ENCODE measurements around the gene BCAS3. TPM values are rescaled to one million over a fixed set of nuclear protein-coding genes. Genes with fewer than 3 reads are reported as not detected.

Gene BCAS3
- total and polyA plus RNA-seq, 4 donors = 5.8 to 24.6 (median 10.1) TPM

DNA sequence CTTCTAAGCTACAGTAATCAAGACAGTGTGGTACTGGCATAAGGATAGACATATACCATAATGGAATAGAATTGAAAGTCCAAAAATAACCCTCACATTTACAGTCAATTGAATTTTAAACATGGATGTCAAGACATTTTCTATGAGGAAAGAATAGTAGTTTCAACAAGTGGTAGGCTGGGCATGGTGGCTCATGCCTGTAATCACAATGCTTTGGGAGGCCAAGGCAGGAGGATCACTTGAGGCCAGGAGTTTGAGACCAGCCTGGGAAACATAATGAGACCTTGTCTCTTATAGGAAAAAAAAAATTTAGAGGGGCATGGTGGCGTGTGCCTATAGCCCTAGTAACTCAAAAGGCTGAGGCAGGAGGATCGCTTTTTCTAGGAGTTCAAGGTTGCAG, 599.2 kb downstream of the BCAS3 start:
- Histone ChIP-seq H3K4me1 (ENCODE audit: control insufficient read depth in 4 of 4, insufficient read depth in 4 of 4, low read length in 3 of 4) (no peaks in the 10 kb centered on the region), H3K27me3 (ENCODE audit: control insufficient read depth in 4 of 4, insufficient read depth in 4 of 4, low read length in 3 of 4) (no peaks in the 10 kb centered on the region), H3K9ac (ENCODE audit: low read depth in 1 of 2, low read length in 2 of 2) (no peak overlapping the region), H3K36me3 (ENCODE audit: control insufficient read depth in 4 of 4, insufficient read depth in 3 of 4, low read depth in 1 of 4, low read length in 3 of 4) (peaks cover 0 to 2% (median 0%) of the 10 kb centered on the region in 4 donors), H3K9me3 (ENCODE audit: control insufficient read depth in 4 of 4, low read length in 3 of 4) (no peaks in the 10 kb centered on the region), H3K4me3 (ENCODE audit: low read depth in 1 of 3, low read length in 3 of 3) (no peak overlapping the region), H3K27ac (ENCODE audit: low read depth in 1 of 2, low read length in 2 of 2) (no peak overlapping the region)
- no peak for DNase-seq (ENCODE audit: low spot score)
- 98% methylated on average over 2 of the region's 2 CpGs for WGBS
- TF ChIP-seq, protein P1, sequence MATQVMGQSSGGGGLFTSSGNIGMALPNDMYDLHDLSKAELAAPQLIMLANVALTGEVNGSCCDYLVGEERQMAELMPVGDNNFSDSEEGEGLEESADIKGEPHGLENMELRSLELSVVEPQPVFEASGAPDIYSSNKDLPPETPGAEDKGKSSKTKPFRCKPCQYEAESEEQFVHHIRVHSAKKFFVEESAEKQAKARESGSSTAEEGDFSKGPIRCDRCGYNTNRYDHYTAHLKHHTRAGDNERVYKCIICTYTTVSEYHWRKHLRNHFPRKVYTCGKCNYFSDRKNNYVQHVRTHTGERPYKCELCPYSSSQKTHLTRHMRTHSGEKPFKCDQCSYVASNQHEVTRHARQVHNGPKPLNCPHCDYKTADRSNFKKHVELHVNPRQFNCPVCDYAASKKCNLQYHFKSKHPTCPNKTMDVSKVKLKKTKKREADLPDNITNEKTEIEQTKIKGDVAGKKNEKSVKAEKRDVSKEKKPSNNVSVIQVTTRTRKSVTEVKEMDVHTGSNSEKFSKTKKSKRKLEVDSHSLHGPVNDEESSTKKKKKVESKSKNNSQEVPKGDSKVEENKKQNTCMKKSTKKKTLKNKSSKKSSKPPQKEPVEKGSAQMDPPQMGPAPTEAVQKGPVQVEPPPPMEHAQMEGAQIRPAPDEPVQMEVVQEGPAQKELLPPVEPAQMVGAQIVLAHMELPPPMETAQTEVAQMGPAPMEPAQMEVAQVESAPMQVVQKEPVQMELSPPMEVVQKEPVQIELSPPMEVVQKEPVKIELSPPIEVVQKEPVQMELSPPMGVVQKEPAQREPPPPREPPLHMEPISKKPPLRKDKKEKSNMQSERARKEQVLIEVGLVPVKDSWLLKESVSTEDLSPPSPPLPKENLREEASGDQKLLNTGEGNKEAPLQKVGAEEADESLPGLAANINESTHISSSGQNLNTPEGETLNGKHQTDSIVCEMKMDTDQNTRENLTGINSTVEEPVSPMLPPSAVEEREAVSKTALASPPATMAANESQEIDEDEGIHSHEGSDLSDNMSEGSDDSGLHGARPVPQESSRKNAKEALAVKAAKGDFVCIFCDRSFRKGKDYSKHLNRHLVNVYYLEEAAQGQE (IDR thresholded peaks at IDR 0.05) = no peak
- TF ChIP-seq SP1 (IDR thresholded peaks at IDR 0.05) (no peak), YY1 (IDR thresholded peaks at IDR 0.05) (no peak), HNF4A (conservative IDR thresholded peaks at IDR 0.05) (no peak), RXRA (IDR thresholded peaks at IDR 0.05) (no peak), TAF1 (conservative IDR thresholded peaks at IDR 0.05) (no peak), HNF4G (IDR thresholded peaks at IDR 0.05) (no peak), CTCF (IDR thresholded peaks at IDR 0.05; ENCODE audit: low read depth, low read length, missing input control) (no peak), FOXA2 (IDR thresholded peaks at IDR 0.05) (no peak), NR2F2 (IDR thresholded peaks at IDR 0.05) (no peak), JUND (IDR thresholded peaks at IDR 0.05) (no peak), EGR1 (IDR thresholded peaks at IDR 0.05; ENCODE audit: low read depth in 2 of 2) (no peak), GABPA (IDR thresholded peaks at IDR 0.05 in 1 of 2, conservative IDR thresholded peaks at IDR 0.05 in 1 of 2) (no peak), ZBTB33 (IDR thresholded peaks at IDR 0.05) (no peak)
- TF ChIP-seq, protein P2, sequence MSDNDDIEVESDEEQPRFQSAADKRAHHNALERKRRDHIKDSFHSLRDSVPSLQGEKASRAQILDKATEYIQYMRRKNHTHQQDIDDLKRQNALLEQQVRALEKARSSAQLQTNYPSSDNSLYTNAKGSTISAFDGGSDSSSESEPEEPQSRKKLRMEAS (IDR thresholded peaks at IDR 0.05) = no peak
- TF ChIP-seq, protein P3, sequence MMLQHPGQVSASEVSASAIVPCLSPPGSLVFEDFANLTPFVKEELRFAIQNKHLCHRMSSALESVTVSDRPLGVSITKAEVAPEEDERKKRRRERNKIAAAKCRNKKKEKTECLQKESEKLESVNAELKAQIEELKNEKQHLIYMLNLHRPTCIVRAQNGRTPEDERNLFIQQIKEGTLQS (IDR thresholded peaks at IDR 0.05) = no peak
